NCI-H1105 treated with DMSO at 0.1 percent for 48 hours (cell line): ENCODE measurements around the gene SH3RF1.
"Not testable (repeated sequence)": the region's sequence is repeated elsewhere in the genome, so short reads cannot be mapped to it uniquely, and the experiment has no call there.

Experiments used
- DNase-seq: peaks from one replicate; lab custom pipeline; 2025; lab: John Stamatoyannopoulos, UW

The SH3RF1 gene

GRCh38 chr4:169200361-169201030, 70.3 kb downstream of the SH3RF1 start:
- DNase-seq = no peak

GRCh38 chr4:169199184-169199583, 71.6 kb downstream of the SH3RF1 start:
- no peak for DNase-seq

- DNase-seq = no peak
Observed at GRCh38 chr4:169198167-169198566, 72.6 kb downstream of the SH3RF1 start.

- DNase-seq = not testable (repeated sequence)
Observed at GRCh38 chr4:169197206-169197605, 73.5 kb downstream of the SH3RF1 start.

- DNase-seq = no peak
Observed at GRCh38 chr4:169195032-169195431, 75.7 kb downstream of the SH3RF1 start.

GRCh38 chr4:169189968-169190367, 80.8 kb downstream of the SH3RF1 start:
- not testable (repeated sequence) for DNase-seq

GRCh38 chr4:169189372-169189771, 81.4 kb downstream of the SH3RF1 start:
- no peak for DNase-seq

GRCh38 chr4:169188204-169188603, 82.6 kb downstream of the SH3RF1 start:
- no peak for DNase-seq

GRCh38 chr4:169185133-169185956, 85.4 kb downstream of the SH3RF1 start:
- no peak for DNase-seq

- DNase-seq = no peak
Observed at GRCh38 chr4:169184686-169185085, 86.1 kb downstream of the SH3RF1 start.

GRCh38 chr4:169184236-169184635, 86.5 kb downstream of the SH3RF1 start:
- DNase-seq = no peak

- no peak for DNase-seq
Observed at GRCh38 chr4:169183581-169183980, 87.2 kb downstream of the SH3RF1 start.

- peak; percentile 12 for DNase-seq
Observed at GRCh38 chr4:169179609-169180521, 90.9 kb downstream of the SH3RF1 start.

- not testable (repeated sequence) for DNase-seq
Observed at GRCh38 chr4:169178092-169178491, 92.7 kb downstream of the SH3RF1 start.

GRCh38 chr4:169175476-169175875, 95.3 kb downstream of the SH3RF1 start:
- no peak for DNase-seq

- DNase-seq = no peak
Observed at GRCh38 chr4:169175035-169175434, 95.7 kb downstream of the SH3RF1 start.

GRCh38 chr4:169174247-169174646, 96.5 kb downstream of the SH3RF1 start:
- no peak for DNase-seq

GRCh38 chr4:169167957-169168858, 102.5 kb downstream of the SH3RF1 start:
- DNase-seq = no peak

- no peak for DNase-seq
Observed at GRCh38 chr4:169164669-169165415, 105.9 kb downstream of the SH3RF1 start.

GRCh38 chr4:169163947-169164668, 106.6 kb downstream of the SH3RF1 start:
- no peak for DNase-seq
